ENCODE results near the gene MTA2. TPM values are rescaled to one million over a fixed set of nuclear protein-coding genes. Genes with fewer than 3 reads are reported as not detected.

The MTA2 gene
- total and polyA plus RNA-seq, 2 of the 8 experiments (the other 6 are each of a cell fraction or from before 2014, with no cell fraction given), result 25.7 to 114 TPM

GRCh38 chr11:62577046-62577714, 24.5 kb downstream of the MTA2 start:
- peaks cover 6 to 30% (median 18%) of the 10 kb centered on the region in 4 experiments for H3K36me3 ChIP-seq (ENCODE audit: control insufficient read depth in 2 of 4, insufficient read depth in 4 of 4, low read length in 3 of 4)
- FAIRE-seq, result no peak
- no peak overlapping the region for H2BK5ac ChIP-seq (ENCODE audit: low read depth, low read length)
- WGBS, 2 experiments (ENCODE audit: extremely low coverage in 1 of 2, insufficient coverage in 1 of 2, insufficient read length in 1 of 2, insufficient replicate concordance in 2 of 2, low coverage in 1 of 2, low lambda C conversion rate in 2 of 2, missing lambda C conversion rate in 1 of 2), result 94% methylated on average over 12 of the region's 12 CpGs; no CpG with 5 or more reads in 1 of the 2 experiments
- peaks cover 13% of the 10 kb centered on the region for H3K23me2 ChIP-seq (ENCODE audit: low read depth, low read length)
- no peak overlapping the region for H3K14ac ChIP-seq (ENCODE audit: insufficient read length)
- no peak overlapping the region for H3K4me2 ChIP-seq (ENCODE audit: insufficient read depth in 1 of 2, low read depth in 2 of 2, low read length in 2 of 2)
- POLR2A ChIA-PET (ENCODE audit: partially characterized antibody), result interaction anchor here (0.7 to 20.7 kb wide), 5 partner anchors 11 to 217 kb away, joined by 3 to 336 read pairs (median 3); partner anchors contain the start of gene TUT1
- no peak overlapping the region for H4K5ac ChIP-seq (ENCODE audit: insufficient read length, low read depth, low read length)
- no peaks in the 10 kb centered on the region for H3K9me3 ChIP-seq (ENCODE audit: insufficient read depth in 2 of 2, low read depth in 1 of 2, low read length in 1 of 2)
- no peak overlapping the region for H4K8ac ChIP-seq (ENCODE audit: extremely low read depth, insufficient read depth, low read length)
- TF ChIP-seq TBP (IDR thresholded peaks at IDR 0.05; ENCODE audit: low read depth, low read length) (no peak), HDAC2 (IDR thresholded peaks at IDR 0.05; ENCODE audit: borderline replicate concordance in 1 of 2, low read depth in 2 of 2, low read length in 2 of 2) (no peak), JUN (IDR thresholded peaks at IDR 0.05; ENCODE audit: low read depth, low read length) (no peak), PHF8 (conservative IDR thresholded peaks at IDR 0.05; ENCODE audit: low read depth, low read length) (no peak), EP300 (IDR thresholded peaks at IDR 0.05; ENCODE audit: borderline replicate concordance in 1 of 2, low read depth in 2 of 2, low read length in 2 of 2) (no peak)
- no peak overlapping the region for H3K9ac ChIP-seq (replicated peaks in 1 of 4; ENCODE audit: extremely low read depth in 1 of 4, low read depth in 3 of 4, low read length in 3 of 4)
- H3K23ac ChIP-seq (ENCODE audit: insufficient read length), result no peak overlapping the region
- no peak overlapping the region for H2AFZ ChIP-seq (ENCODE audit: low read length)
- H2BK15ac ChIP-seq (ENCODE audit: low read length), result no peak overlapping the region
- H3K4ac ChIP-seq (replicated peaks; ENCODE audit: insufficient read length, low read depth, low read length), result no peak overlapping the region
- no peak overlapping the region for H4K91ac ChIP-seq (replicated peaks; ENCODE audit: insufficient read length, low read length)
- H2BK20ac ChIP-seq (ENCODE audit: low read length), result no peak overlapping the region
- H3K27me3 ChIP-seq (replicated peaks in 1 of 4; ENCODE audit: control insufficient read depth in 3 of 4, extremely low read depth in 1 of 4, insufficient read depth in 3 of 4, low read length in 3 of 4), result no peaks in the 10 kb centered on the region
- H3K4me1 ChIP-seq (replicated peaks in 1 of 4; ENCODE audit: control insufficient read depth in 3 of 4, insufficient read depth in 4 of 4, low read length in 3 of 4), result peaks cover 0 to 11% (median 4%) of the 10 kb centered on the region in 4 experiments; a peak in 3 of 7 replicates
- 0 out of 2 replicates have a peak, but pooled peaks cover 4% of the 10 kb centered on the region for H3K79me1 ChIP-seq (ENCODE audit: low read depth, low read length)
- H3K27ac ChIP-seq (ENCODE audit: low read depth, low read length), result no peak overlapping the region
- no peak overlapping the region for H3K4me3 ChIP-seq (ENCODE audit: extremely low read depth in 1 of 4, insufficient read depth in 2 of 4, low read depth in 3 of 4, low read length in 4 of 4)
- no peak overlapping the region for H2AK5ac ChIP-seq (ENCODE audit: low read depth, low read length)
- H3K79me2 ChIP-seq (ENCODE audit: control insufficient read depth in 1 of 2, insufficient read depth in 2 of 2, low read length in 2 of 2), result peaks cover 0 to 14% of the 10 kb centered on the region in 2 experiments; a peak in 3 of 4 replicates
- no peak overlapping the region for H3K56ac ChIP-seq (replicated peaks; ENCODE audit: insufficient read length, low read depth, low read length)
- no peak overlapping the region for H3K18ac ChIP-seq (ENCODE audit: extremely low read depth, low read length)
- peaks cover 0 to 5% of the 10 kb centered on the region in 2 experiments for H4K20me1 ChIP-seq (replicated peaks in 1 of 2; ENCODE audit: control insufficient read depth in 1 of 2, insufficient read depth in 2 of 2, low read length in 2 of 2)
- no peak overlapping the region for H2BK120ac ChIP-seq (replicated peaks; ENCODE audit: low read depth, low read length)
- no peak overlapping the region for H2BK12ac ChIP-seq (ENCODE audit: low read depth, low read length)
- DNase-seq (ENCODE audit: low read depth in 1 of 2, low spot score in 2 of 2), result no peak
- CTCF ChIA-PET (ENCODE audit: partially characterized antibody), result interaction anchor here (0.6 to 2.4 kb wide), 4 partner anchors 12 to 148 kb away, joined by 3 to 15 read pairs (median 3); no protein-coding TSS in a partner anchor

All from H1 (cell line).